ENCODE data around the gene MEIOSIN.
"Not testable (repeated sequence)": the region's sequence is repeated elsewhere in the genome, so short reads cannot be mapped to it uniquely, and the experiment has no call there.

MEIOSIN gene, protein sequence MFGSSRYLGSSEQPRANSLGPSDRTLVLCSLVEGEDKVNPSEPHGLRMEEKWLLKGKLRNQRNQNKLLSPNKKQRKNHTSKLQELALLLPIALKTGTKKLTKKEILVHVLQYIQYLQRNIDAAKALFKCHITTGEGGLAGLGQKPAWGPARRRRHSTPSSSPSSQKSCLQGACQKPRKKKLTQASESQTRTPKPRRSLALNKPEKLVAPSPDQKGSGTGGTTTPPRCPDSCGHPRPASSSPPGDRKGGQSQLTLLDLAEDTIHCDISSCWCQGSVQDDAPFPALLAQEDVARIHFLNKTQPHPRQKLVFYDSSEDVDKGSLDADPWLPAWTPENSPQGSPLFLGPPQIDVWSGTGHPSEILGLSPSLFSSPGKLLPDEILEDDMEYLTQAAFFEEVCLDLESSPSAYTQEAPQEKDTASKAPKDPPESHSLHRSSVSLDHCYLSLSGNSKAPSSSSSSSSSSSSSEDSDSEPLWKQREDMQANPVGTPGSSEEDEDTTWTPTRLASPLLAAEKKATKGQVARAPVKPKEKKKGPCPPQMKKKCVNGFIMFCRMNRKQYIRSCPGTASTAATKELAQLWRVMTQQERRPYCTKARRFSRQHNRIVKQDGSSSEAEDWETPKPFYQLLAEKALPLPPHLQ

DNA sequence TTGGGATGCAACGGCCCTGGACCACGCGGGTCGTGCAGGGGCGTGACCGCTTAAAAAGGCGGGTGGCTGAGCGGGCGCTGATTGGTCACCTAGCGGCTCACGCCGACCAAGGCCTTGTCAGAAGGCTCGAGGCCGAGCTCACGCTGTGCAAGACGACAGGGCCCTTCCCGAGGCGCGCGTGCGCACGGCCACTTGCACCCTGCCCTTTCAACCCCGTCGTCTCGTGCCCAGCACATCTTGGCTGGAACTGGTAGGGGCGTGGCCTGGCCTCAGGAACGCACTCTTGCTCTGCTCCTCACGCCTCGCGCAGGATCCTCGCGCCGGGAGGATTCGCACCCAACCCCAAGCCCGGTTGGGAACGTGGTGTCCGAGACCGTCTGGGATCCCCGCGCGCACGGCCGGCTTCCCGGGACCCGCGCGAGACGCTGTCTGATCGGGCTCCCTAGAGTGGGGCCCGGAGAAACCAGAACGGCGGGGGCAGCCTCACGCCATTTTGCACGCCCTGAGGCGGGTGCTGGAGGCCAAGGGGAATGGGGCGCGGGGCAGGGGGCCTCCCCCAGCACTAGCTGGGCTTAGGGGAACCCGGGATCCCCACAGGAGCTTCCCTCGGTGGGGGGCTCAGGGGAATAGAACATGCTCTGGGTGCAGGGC lies at the start of gene MEIOSIN:
MEIOSIN (plus strand) TSS at position 280 of the 651 bp plus-strand sequence. CDS start 1,938 bp downstream, outside the sequence.
- Histone ChIP-seq H3K27me3 (ENCODE audit: low read depth, low read length) (no peaks in the 10 kb centered on the region), H2AFZ (ENCODE audit: low read depth, low read length) (no peak within 1 kb of the TSS), H3K4me3 (ENCODE audit: low read length) (no peak within 1 kb of the TSS), H3K79me2 (ENCODE audit: low read length) (peaks cover 24% of the 10 kb centered on the region), H3K9me3 (ENCODE audit: insufficient read depth, low read length) (no peaks in the 10 kb centered on the region), H3K27ac (ENCODE audit: low read length) (no peak within 1 kb of the TSS), H3K9ac (ENCODE audit: low read length) (no peak within 1 kb of the TSS), H3K4me2 (ENCODE audit: low read length) (no peak within 1 kb of the TSS), H3K4me1 (ENCODE audit: low read length) (peaks cover 6% of the 10 kb centered on the region), H3K36me3 (replicated peaks; ENCODE audit: low read depth, low read length) (no peaks in the 10 kb centered on the region), H4K20me1 (ENCODE audit: insufficient read depth, low read length) (no peaks in the 10 kb centered on the region)
- TF ChIP-seq EZH2phosphoT487 (IDR thresholded peaks at IDR 0.05; ENCODE audit: low read depth) (no peak), CTCF (IDR thresholded peaks at IDR 0.05; ENCODE audit: low read depth, low read length) (no peak)

- H4K20me1 ChIP-seq (ENCODE audit: insufficient read depth, low read length); H3K4me2 ChIP-seq (ENCODE audit: low read length); H3K4me1 ChIP-seq (ENCODE audit: low read length); H3K4me3 ChIP-seq (ENCODE audit: low read length); H3K9me3 ChIP-seq (ENCODE audit: insufficient read depth, low read length); H3K27me3 ChIP-seq (ENCODE audit: low read depth, low read length); H2AFZ ChIP-seq (ENCODE audit: low read depth, low read length); H3K27ac ChIP-seq (ENCODE audit: low read length); H3K9ac ChIP-seq (ENCODE audit: low read length): not testable (repeated sequence)
- H3K79me2 ChIP-seq (ENCODE audit: low read length) = peaks cover 11% of the 10 kb centered on the region
- peaks cover 36% of the 10 kb centered on the region for H3K36me3 ChIP-seq (replicated peaks; ENCODE audit: low read depth, low read length)
Measured at GRCh38 chr19:45685045-45685444, 48.2 kb upstream of the MEIOSIN start.

DNA sequence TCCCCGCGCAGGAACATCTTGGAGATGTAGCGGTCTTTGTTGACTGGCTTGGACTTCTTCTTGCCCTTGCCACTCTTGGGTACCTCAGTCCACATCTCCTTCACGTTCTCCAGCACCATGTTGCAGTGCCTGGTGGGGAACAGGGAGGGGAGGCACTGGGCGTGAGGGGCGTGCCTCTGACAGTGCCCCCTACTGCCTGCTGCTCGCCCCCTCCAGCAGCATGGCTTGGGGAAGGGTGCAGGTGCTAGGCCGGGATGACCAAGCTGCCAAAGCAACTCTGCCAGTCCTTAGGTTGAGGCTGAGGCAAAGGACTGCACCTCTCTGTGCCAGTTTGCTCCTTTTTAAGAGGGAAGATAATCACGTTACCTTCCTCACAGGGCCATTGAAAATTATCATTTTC lies 45.6 kb upstream of the MEIOSIN start:
- no peak overlapping the region for H2AFZ ChIP-seq (ENCODE audit: low read depth, low read length)
- TF ChIP-seq EZH2phosphoT487 (IDR thresholded peaks at IDR 0.05; ENCODE audit: low read depth) (no peak), CTCF (IDR thresholded peaks at IDR 0.05; ENCODE audit: low read depth, low read length) (no peak)
- no peaks in the 10 kb centered on the region for H4K20me1 ChIP-seq (ENCODE audit: insufficient read depth, low read length)
- no peaks in the 10 kb centered on the region for H3K27me3 ChIP-seq (ENCODE audit: low read depth, low read length)
- no peaks in the 10 kb centered on the region for H3K9me3 ChIP-seq (ENCODE audit: insufficient read depth, low read length)
- H3K4me3 ChIP-seq (ENCODE audit: low read length) = no peak overlapping the region
- peaks cover 36% of the 10 kb centered on the region for H3K36me3 ChIP-seq (replicated peaks; ENCODE audit: low read depth, low read length)
- peaks cover 27% of the 10 kb centered on the region for H3K79me2 ChIP-seq (ENCODE audit: low read length)
- H3K9ac ChIP-seq (ENCODE audit: low read length) = no peak overlapping the region
- H3K4me1 ChIP-seq (ENCODE audit: low read length) = peaks cover 8% of the 10 kb centered on the region
- H3K4me2 ChIP-seq (ENCODE audit: low read length) = no peak overlapping the region
- no peak overlapping the region for H3K27ac ChIP-seq (ENCODE audit: low read length)

DNA sequence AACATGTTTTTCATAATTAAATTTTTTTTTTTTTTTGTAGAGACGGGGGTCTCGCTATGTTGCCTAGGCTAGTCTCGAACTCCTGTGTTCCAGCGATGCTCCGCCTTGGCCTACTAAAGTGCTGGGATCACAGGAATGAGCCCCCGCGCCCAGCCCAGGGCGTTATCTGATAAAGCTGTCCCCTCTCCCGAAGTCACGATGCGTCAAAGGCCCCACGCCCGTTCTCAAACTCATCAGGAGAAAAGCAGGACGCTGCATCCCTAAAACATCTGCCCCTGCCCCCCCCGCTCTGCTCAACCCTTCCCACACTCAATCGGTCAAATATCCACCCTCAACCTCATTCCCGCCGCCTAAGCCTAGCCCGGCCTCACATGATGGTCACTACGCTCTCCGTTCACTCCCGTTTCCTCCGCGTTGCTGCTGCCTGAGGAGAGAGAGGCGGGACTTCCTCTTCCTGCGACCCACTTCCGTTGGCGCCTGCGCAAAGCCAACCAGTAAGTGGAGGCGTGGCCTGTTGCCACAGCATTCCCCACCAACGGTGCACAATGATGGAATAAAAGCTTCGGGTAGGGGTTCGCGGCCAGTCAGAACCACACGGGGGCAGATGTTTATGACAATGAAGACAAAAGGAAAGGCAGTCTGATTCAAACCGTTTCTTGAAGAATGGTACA lies 41.6 kb upstream of the MEIOSIN start, which contains the start of gene SNRPD2:
SNRPD2 (minus strand) TSS at position 438 of the 671 bp plus-strand sequence; CDS start at position 373, 65 bp downstream.
- H3K9me3 ChIP-seq (ENCODE audit: insufficient read depth, low read length) = no peaks in the 10 kb centered on the region
- H3K36me3 ChIP-seq (replicated peaks; ENCODE audit: low read depth, low read length) = peaks cover 39% of the 10 kb centered on the region
- peaks cover 40% of the 10 kb centered on the region for H3K79me2 ChIP-seq (ENCODE audit: low read length)
- H2AFZ ChIP-seq (ENCODE audit: low read depth, low read length) = peak within 1 kb of the TSS; percentile 83
- no peak for TF ChIP-seq CTCF (IDR thresholded peaks at IDR 0.05; ENCODE audit: low read depth, low read length)
- TF ChIP-seq EZH2phosphoT487 (IDR thresholded peaks at IDR 0.05; ENCODE audit: low read depth) = no peak
- H3K4me1 ChIP-seq (ENCODE audit: low read length) = peaks cover 12% of the 10 kb centered on the region
- H3K27me3 ChIP-seq (ENCODE audit: low read depth, low read length) = no peaks in the 10 kb centered on the region
- H3K9ac ChIP-seq (ENCODE audit: low read length) = peak within 1 kb of the TSS; percentile 90
- H3K4me3 ChIP-seq (ENCODE audit: low read length) = peak within 1 kb of the TSS; percentile 87
- H4K20me1 ChIP-seq (ENCODE audit: insufficient read depth, low read length) = no peaks in the 10 kb centered on the region
- H3K4me2 ChIP-seq (ENCODE audit: low read length) = peak within 1 kb of the TSS; percentile 76
- peak within 1 kb of the TSS; percentile 72 for H3K27ac ChIP-seq (ENCODE audit: low read length)
